ENCODE data around the gene RNF181. TPM values are rescaled to one million over a fixed set of nuclear protein-coding genes. Genes with fewer than 3 reads are reported as not detected.
"Not testable (repeated sequence)": the region's sequence is repeated elsewhere in the genome, so short reads cannot be mapped to it uniquely, and the experiment has no call there.

Gene RNF181
- total RNA-seq, 1 experiment from 2014 or later: 156 TPM

DNA sequence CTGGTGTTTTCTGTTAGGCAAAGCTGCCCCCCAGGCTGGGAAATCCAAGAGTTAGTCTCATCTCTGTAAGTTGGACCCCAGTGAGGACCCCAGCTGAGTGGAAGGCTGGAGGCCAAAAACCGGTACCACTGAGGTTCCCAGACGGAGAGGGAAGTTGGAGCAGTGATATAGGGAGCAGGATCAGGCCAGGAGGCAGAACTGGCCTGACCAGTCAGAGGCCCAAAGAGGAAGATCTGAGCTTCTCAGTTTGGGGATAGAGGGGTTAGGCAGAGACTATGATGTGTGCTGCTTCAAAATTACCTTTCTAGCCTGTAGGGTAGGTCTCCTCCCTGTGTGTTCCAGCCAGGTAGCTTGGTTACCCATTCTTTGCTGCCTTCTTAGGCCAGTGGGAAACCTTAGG lies 4.6 kb upstream of the RNF181 start:
- intact Hi-C loops (cut with micrococcal nuclease; ENCODE audit: unreplicated experiment): no loop called here
- ATAC-seq (no peak), DNase-seq (ENCODE audit: low read depth, low spot score) (no peak)
- no peaks in the 10 kb centered on the region for H3K27me3 ChIP-seq (ENCODE audit: control insufficient read depth, insufficient read depth, low read length)
- no TSS peak for BruUV-seq (replicated peaks)
- peaks cover 9% of the 10 kb centered on the region for H3K4me1 ChIP-seq (ENCODE audit: control insufficient read depth, insufficient read depth, low read length)
- in situ Hi-C loops (cut with HindIII; ENCODE audit: low pct_unique_long_range_greater_than_20kb, low sequenced_read_pairs): no loop called here
- peaks cover 2% of the 10 kb centered on the region; the same call in 1 of the 2 replicates for H3K36me3 ChIP-seq (ENCODE audit: control insufficient read depth, insufficient read depth, low read length)
- no peak overlapping the region for H3K4me3 ChIP-seq (ENCODE audit: low read depth in 2 of 2, low read length in 2 of 2)
- no peak overlapping the region for H3K27ac ChIP-seq (ENCODE audit: low read length)
- H3K9me3 ChIP-seq (ENCODE audit: control insufficient read depth, insufficient read depth, low read depth, low read length): no peaks in the 10 kb centered on the region
- POLR2A ChIA-PET: interaction anchor here (0.5 to 0.7 kb wide), 2 partner anchors 31 to 73 kb away, joined by 3 to 5 read pairs; no protein-coding TSS in a partner anchor
- TF ChIP-seq SIN3A (IDR thresholded peaks at IDR 0.05; ENCODE audit: borderline replicate concordance, insufficient read depth, low read depth, low read length) (no peak), POLR2AphosphoS5 (IDR thresholded peaks at IDR 0.05; ENCODE audit: low read depth, low read length) (no peak), TCF7L2 (IDR thresholded peaks at IDR 0.05; ENCODE audit: low read depth, low read length) (no peak)
- TF ChIP-seq, protein P1, sequence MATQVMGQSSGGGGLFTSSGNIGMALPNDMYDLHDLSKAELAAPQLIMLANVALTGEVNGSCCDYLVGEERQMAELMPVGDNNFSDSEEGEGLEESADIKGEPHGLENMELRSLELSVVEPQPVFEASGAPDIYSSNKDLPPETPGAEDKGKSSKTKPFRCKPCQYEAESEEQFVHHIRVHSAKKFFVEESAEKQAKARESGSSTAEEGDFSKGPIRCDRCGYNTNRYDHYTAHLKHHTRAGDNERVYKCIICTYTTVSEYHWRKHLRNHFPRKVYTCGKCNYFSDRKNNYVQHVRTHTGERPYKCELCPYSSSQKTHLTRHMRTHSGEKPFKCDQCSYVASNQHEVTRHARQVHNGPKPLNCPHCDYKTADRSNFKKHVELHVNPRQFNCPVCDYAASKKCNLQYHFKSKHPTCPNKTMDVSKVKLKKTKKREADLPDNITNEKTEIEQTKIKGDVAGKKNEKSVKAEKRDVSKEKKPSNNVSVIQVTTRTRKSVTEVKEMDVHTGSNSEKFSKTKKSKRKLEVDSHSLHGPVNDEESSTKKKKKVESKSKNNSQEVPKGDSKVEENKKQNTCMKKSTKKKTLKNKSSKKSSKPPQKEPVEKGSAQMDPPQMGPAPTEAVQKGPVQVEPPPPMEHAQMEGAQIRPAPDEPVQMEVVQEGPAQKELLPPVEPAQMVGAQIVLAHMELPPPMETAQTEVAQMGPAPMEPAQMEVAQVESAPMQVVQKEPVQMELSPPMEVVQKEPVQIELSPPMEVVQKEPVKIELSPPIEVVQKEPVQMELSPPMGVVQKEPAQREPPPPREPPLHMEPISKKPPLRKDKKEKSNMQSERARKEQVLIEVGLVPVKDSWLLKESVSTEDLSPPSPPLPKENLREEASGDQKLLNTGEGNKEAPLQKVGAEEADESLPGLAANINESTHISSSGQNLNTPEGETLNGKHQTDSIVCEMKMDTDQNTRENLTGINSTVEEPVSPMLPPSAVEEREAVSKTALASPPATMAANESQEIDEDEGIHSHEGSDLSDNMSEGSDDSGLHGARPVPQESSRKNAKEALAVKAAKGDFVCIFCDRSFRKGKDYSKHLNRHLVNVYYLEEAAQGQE (IDR thresholded peaks at IDR 0.05; ENCODE audit: insufficient read depth in 1 of 2, low read depth in 2 of 2, low read length in 1 of 2): no peak
- TF ChIP-seq, protein P2, sequence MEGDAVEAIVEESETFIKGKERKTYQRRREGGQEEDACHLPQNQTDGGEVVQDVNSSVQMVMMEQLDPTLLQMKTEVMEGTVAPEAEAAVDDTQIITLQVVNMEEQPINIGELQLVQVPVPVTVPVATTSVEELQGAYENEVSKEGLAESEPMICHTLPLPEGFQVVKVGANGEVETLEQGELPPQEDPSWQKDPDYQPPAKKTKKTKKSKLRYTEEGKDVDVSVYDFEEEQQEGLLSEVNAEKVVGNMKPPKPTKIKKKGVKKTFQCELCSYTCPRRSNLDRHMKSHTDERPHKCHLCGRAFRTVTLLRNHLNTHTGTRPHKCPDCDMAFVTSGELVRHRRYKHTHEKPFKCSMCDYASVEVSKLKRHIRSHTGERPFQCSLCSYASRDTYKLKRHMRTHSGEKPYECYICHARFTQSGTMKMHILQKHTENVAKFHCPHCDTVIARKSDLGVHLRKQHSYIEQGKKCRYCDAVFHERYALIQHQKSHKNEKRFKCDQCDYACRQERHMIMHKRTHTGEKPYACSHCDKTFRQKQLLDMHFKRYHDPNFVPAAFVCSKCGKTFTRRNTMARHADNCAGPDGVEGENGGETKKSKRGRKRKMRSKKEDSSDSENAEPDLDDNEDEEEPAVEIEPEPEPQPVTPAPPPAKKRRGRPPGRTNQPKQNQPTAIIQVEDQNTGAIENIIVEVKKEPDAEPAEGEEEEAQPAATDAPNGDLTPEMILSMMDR (IDR thresholded peaks at IDR 0.05): no peak
- CTCF ChIA-PET: no interaction called here

DNA sequence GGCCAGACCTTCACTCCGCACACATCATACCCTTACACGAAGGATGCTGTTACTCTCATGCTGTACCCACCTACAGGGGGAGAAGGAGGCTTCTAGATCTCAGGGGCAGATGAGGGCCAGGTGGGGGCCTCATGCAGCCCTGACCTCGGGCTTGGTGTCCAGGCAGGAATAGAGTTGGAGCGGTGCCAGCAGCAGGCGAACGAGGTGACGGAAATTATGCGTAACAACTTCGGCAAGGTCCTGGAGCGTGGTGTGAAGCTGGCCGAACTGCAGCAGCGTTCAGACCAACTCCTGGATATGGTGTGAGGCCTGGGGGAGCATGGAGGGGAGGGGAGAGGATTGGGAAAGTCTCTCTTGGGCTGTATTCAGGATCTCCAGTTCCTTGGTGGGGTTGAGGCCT lies 4.0 kb upstream of the RNF181 start:
- ATAC-seq (no peak), DNase-seq (ENCODE audit: low read depth, low spot score) (no peak)
- no peak overlapping the region for H3K4me3 ChIP-seq (ENCODE audit: low read depth in 2 of 2, low read length in 2 of 2)
- H3K27me3 ChIP-seq (ENCODE audit: control insufficient read depth, insufficient read depth, low read length): no peaks in the 10 kb centered on the region
- peaks cover 10% of the 10 kb centered on the region for H3K4me1 ChIP-seq (ENCODE audit: control insufficient read depth, insufficient read depth, low read length)
- in situ Hi-C loops (cut with HindIII; ENCODE audit: low pct_unique_long_range_greater_than_20kb, low sequenced_read_pairs) (no loop called here), intact Hi-C loops (cut with micrococcal nuclease; ENCODE audit: unreplicated experiment) (no loop called here)
- no peak overlapping the region for H3K27ac ChIP-seq (ENCODE audit: low read length)
- POLR2A ChIA-PET: no interaction called here
- TF ChIP-seq, protein P1 (IDR thresholded peaks at IDR 0.05; ENCODE audit: insufficient read depth in 1 of 2, low read depth in 2 of 2, low read length in 1 of 2): no peak
- TF ChIP-seq TCF7L2 (IDR thresholded peaks at IDR 0.05; ENCODE audit: low read depth, low read length) (no peak), SIN3A (IDR thresholded peaks at IDR 0.05; ENCODE audit: borderline replicate concordance, insufficient read depth, low read depth, low read length) (no peak), POLR2AphosphoS5 (IDR thresholded peaks at IDR 0.05; ENCODE audit: low read depth, low read length) (no peak)
- TF ChIP-seq, protein P2 (IDR thresholded peaks at IDR 0.05): no peak
- CTCF ChIA-PET: no interaction called here
- no TSS peak for BruUV-seq (replicated peaks)
- H3K36me3 ChIP-seq (ENCODE audit: control insufficient read depth, insufficient read depth, low read length): peaks cover 2% of the 10 kb centered on the region; the same call in 1 of the 2 replicates
- H3K9me3 ChIP-seq (ENCODE audit: control insufficient read depth, insufficient read depth, low read depth, low read length): no peaks in the 10 kb centered on the region

DNA sequence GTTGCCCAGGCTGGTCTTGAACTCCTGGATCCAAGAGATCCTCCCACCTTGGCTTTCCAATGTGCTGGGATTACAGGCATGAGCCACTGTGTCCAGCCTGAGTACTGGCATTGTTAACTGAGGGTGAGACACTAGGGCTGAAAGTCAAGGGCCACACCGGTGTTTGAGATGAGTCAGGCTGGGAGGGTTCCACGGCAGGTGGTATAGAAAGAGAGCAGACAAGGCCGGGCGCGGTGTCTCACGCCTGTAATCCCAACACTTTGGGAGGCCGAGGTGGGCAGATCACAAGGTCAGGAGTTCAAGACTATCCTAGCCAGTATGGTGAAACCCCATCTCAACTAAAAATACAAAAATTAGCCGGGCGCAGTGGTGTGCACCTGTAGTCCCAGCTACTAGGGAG lies 3.2 kb upstream of the RNF181 start:
- intact Hi-C loops (cut with micrococcal nuclease; ENCODE audit: unreplicated experiment); H3K9me3 ChIP-seq (ENCODE audit: control insufficient read depth, insufficient read depth, low read depth, low read length); H3K27me3 ChIP-seq (ENCODE audit: control insufficient read depth, insufficient read depth, low read length); BruUV-seq (replicated peaks); H3K27ac ChIP-seq (ENCODE audit: low read length); ATAC-seq; in situ Hi-C loops (cut with HindIII; ENCODE audit: low pct_unique_long_range_greater_than_20kb, low sequenced_read_pairs); DNase-seq (ENCODE audit: low read depth, low spot score); CTCF ChIA-PET; H3K36me3 ChIP-seq (ENCODE audit: control insufficient read depth, insufficient read depth, low read length); H3K4me3 ChIP-seq (ENCODE audit: low read depth in 2 of 2, low read length in 2 of 2): not testable (repeated sequence)
- POLR2A ChIA-PET: interaction anchor here (0.6 kb wide), 1 partner anchor 11 kb away, joined by 4 read pairs; no protein-coding TSS in a partner anchor
- peaks cover 14% of the 10 kb centered on the region for H3K4me1 ChIP-seq (ENCODE audit: control insufficient read depth, insufficient read depth, low read length)

Measured in Panc1 (cell line).